ENCODE data around the gene KCNH5. TPM values are rescaled to one million over a fixed set of nuclear protein-coding genes. Genes with fewer than 3 reads are reported as not detected.

Gene KCNH5
- total and polyA plus RNA-seq, 9 of the 15 experiments (the other 6 are each of a cell fraction or from before 2014, with no cell fraction given): 1.1 to 2.4 (median 1.4) TPM

DNA sequence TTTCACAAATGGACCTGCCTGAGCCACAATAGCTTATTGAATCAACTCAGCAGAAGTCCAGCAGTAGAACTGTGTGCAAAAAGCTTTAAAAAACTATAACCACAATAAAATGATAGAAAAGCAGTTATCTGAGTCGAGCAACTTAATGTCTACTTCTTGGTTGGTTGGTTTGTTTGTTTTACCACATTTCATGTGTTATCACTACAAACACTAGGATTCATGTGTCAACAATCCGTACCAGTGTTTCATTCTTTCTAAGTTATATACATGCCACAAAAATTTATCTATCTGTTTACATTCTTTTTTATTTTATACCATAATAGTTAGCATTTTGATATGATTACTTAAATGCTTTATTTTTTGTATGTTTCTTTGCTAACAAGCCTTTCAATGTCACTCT is 339.0 kb downstream of the KCNH5 start:
- no peak overlapping the region for H3K4me3 ChIP-seq
- POLR2A ChIA-PET: no interaction called here
- FAIRE-seq (no peak), ATAC-seq (no peak), DNase-seq (ENCODE audit: extremely low read depth in 1 of 4, low spot score in 3 of 4) (no peak)
- TF ChIP-seq, protein P1, sequence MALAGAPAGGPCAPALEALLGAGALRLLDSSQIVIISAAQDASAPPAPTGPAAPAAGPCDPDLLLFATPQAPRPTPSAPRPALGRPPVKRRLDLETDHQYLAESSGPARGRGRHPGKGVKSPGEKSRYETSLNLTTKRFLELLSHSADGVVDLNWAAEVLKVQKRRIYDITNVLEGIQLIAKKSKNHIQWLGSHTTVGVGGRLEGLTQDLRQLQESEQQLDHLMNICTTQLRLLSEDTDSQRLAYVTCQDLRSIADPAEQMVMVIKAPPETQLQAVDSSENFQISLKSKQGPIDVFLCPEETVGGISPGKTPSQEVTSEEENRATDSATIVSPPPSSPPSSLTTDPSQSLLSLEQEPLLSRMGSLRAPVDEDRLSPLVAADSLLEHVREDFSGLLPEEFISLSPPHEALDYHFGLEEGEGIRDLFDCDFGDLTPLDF (CRISPR knock-in tag; IDR thresholded peaks at IDR 0.05): no peak
- no peak for TF ChIP-seq ZNF184 (CRISPR knock-in tag; IDR thresholded peaks at IDR 0.05)
- TF ChIP-seq ESRRB (CRISPR knock-in tag; IDR thresholded peaks at IDR 0.05; ENCODE audit: borderline replicate concordance): no peak
- TF ChIP-seq ZNF3 (CRISPR knock-in tag; IDR thresholded peaks at IDR 0.05): no peak
- TF ChIP-seq PHB (CRISPR knock-in tag; IDR thresholded peaks at IDR 0.05): no peak
- TF ChIP-seq XRCC3 (IDR thresholded peaks at IDR 0.05): no peak
- TF ChIP-seq GABPB1 (CRISPR knock-in tag; IDR thresholded peaks at IDR 0.05): no peak
- TF ChIP-seq, protein P2, sequence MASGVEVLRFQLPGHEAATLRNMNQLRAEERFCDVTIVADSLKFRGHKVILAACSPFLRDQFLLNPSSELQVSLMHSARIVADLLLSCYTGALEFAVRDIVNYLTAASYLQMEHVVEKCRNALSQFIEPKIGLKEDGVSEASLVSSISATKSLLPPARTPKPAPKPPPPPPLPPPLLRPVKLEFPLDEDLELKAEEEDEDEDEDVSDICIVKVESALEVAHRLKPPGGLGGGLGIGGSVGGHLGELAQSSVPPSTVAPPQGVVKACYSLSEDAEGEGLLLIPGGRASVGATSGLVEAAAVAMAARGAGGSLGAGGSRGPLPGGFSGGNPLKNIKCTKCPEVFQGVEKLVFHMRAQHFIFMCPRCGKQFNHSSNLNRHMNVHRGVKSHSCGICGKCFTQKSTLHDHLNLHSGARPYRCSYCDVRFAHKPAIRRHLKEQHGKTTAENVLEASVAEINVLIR (CRISPR knock-in tag; IDR thresholded peaks at IDR 0.05): no peak
- no peak for TF ChIP-seq GATAD2A (IDR thresholded peaks at IDR 0.05)
- no peak for TF ChIP-seq EGR1 (conservative IDR thresholded peaks at IDR 0.05)
- TF ChIP-seq, protein P3, sequence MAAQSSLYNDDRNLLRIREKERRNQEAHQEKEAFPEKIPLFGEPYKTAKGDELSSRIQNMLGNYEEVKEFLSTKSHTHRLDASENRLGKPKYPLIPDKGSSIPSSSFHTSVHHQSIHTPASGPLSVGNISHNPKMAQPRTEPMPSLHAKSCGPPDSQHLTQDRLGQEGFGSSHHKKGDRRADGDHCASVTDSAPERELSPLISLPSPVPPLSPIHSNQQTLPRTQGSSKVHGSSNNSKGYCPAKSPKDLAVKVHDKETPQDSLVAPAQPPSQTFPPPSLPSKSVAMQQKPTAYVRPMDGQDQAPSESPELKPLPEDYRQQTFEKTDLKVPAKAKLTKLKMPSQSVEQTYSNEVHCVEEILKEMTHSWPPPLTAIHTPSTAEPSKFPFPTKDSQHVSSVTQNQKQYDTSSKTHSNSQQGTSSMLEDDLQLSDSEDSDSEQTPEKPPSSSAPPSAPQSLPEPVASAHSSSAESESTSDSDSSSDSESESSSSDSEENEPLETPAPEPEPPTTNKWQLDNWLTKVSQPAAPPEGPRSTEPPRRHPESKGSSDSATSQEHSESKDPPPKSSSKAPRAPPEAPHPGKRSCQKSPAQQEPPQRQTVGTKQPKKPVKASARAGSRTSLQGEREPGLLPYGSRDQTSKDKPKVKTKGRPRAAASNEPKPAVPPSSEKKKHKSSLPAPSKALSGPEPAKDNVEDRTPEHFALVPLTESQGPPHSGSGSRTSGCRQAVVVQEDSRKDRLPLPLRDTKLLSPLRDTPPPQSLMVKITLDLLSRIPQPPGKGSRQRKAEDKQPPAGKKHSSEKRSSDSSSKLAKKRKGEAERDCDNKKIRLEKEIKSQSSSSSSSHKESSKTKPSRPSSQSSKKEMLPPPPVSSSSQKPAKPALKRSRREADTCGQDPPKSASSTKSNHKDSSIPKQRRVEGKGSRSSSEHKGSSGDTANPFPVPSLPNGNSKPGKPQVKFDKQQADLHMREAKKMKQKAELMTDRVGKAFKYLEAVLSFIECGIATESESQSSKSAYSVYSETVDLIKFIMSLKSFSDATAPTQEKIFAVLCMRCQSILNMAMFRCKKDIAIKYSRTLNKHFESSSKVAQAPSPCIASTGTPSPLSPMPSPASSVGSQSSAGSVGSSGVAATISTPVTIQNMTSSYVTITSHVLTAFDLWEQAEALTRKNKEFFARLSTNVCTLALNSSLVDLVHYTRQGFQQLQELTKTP (IDR thresholded peaks at IDR 0.05; ENCODE audit: low read depth in 1 of 2, partially characterized antibody in 2 of 2): no peak
- no peak for TF ChIP-seq NCOA6 (IDR thresholded peaks at IDR 0.05)
- TF ChIP-seq WHSC1 (IDR thresholded peaks at IDR 0.05; ENCODE audit: low read length): no peak
- TF ChIP-seq, protein P4, sequence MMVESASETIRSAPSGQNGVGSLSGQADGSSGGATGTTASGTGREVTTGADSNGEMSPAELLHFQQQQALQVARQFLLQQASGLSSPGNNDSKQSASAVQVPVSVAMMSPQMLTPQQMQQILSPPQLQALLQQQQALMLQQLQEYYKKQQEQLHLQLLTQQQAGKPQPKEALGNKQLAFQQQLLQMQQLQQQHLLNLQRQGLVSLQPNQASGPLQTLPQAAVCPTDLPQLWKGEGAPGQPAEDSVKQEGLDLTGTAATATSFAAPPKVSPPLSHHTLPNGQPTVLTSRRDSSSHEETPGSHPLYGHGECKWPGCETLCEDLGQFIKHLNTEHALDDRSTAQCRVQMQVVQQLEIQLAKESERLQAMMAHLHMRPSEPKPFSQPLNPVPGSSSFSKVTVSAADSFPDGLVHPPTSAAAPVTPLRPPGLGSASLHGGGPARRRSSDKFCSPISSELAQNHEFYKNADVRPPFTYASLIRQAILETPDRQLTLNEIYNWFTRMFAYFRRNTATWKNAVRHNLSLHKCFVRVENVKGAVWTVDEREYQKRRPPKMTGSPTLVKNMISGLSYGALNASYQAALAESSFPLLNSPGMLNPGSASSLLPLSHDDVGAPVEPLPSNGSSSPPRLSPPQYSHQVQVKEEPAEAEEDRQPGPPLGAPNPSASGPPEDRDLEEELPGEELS (CRISPR knock-in tag; IDR thresholded peaks at IDR 0.05; ENCODE audit: borderline replicate concordance): no peak
- no peak for TF ChIP-seq NFE2L1 (tag; IDR thresholded peaks at IDR 0.05; ENCODE audit: borderline replicate concordance, low read depth)
- H4K20me1 ChIP-seq (replicated peaks; ENCODE audit: control insufficient read depth, insufficient read depth, low read length): no peaks in the 10 kb centered on the region
- no peaks in the 10 kb centered on the region for H3K36me3 ChIP-seq (ENCODE audit: control insufficient read depth, insufficient read depth, low read length)
- BruUV-seq (replicated peaks): no TSS peak
- H3K9ac ChIP-seq (ENCODE audit: insufficient read depth in 1 of 2, low read depth in 2 of 2, low read length in 2 of 2): no peak overlapping the region
- H3K9me3 ChIP-seq (replicated peaks; ENCODE audit: control insufficient read depth, insufficient read depth, low read depth, low read length): no peaks in the 10 kb centered on the region
- no peak overlapping the region for H3K4me2 ChIP-seq (ENCODE audit: insufficient read depth, low read length)
- no peak overlapping the region for H3K27ac ChIP-seq (ENCODE audit: extremely low read depth, low read depth, low read length)
- CTCF ChIA-PET (ENCODE audit: low intra/inter-chr PET ratio): no interaction called here
- no peaks in the 10 kb centered on the region for H3K79me2 ChIP-seq (ENCODE audit: control insufficient read depth, insufficient read depth, low read length)
- no peak overlapping the region for H2AFZ ChIP-seq (ENCODE audit: low read depth, low read length)
- no peaks in the 10 kb centered on the region for H3K4me1 ChIP-seq (replicated peaks in 1 of 2; ENCODE audit: control insufficient read depth in 2 of 2, insufficient read depth in 2 of 2, low read length in 2 of 2)
- WGBS (ENCODE audit: insufficient coverage, low coverage, missing lambda C conversion rate): 0% methylated on average over 2 of the region's 2 CpGs
- in situ Hi-C loops (cut with MboI): no loop called here
- H3K9me1 ChIP-seq (ENCODE audit: control insufficient read depth, insufficient read depth, low read length): no peaks in the 10 kb centered on the region
- no peaks in the 10 kb centered on the region for H3K27me3 ChIP-seq (ENCODE audit: control insufficient read depth in 2 of 2, insufficient read depth in 2 of 2, low read length in 2 of 2)
- intact Hi-C loops (cut with micrococcal nuclease): no loop called here
